ENCODE measurements around the gene RABGGTB.
"Not testable (repeated sequence)": the region's sequence is repeated elsewhere in the genome, so short reads cannot be mapped to it uniquely, and the experiment has no call there.

RABGGTB gene

DNA sequence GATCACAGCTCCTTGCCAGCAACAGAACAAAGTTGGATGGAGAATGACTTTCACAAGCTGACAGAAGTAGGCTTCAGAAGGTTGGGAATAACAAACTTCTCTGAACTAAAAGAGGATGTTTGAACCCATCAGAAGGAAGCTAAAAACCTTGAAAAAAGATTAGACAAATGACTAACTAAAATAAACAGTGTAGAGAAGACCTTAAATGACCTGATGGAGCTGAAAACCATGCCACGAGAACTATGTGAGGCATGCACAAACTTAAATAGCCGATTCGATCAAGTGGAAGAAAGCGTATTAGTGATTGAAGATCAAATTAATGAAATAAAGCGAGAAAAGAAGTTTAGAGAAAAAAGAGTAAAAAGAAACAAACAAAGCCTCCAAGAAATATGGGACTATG is 7.4 kb upstream of the RABGGTB start:
- not testable (repeated sequence) for H3K27me3 ChIP-seq (ENCODE audit: control insufficient read depth, insufficient read depth, low read length)

DNA sequence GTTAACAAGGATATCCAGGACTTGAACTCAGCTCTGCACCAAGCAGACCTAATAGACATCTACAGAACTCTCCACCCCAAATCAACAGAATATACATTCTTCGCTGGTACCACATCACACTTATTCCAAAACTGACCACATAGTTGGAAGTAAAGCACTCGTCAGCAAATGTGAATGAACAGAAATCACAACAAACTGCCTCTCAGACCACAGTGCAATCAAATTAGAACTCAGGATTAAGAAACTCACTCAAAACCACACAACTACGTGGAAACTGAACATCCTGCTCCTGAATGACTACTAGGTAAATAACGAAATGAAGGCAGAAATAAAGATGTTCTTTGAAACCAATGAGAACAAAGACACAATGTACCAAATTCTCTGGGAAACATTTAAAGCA is 5.9 kb upstream of the RABGGTB start:
- H3K4me1 ChIP-seq (ENCODE audit: control insufficient read depth, insufficient read depth, low read length); H3K4me3 ChIP-seq (ENCODE audit: low read length); H3K36me3 ChIP-seq (ENCODE audit: insufficient read depth, low read length); H3K9me3 ChIP-seq (replicated peaks; ENCODE audit: low read length); H3K9ac ChIP-seq (ENCODE audit: low read depth, low read length); H3K27me3 ChIP-seq (ENCODE audit: control insufficient read depth, insufficient read depth, low read length); H3K4me2 ChIP-seq (ENCODE audit: low read length): not testable (repeated sequence)

More for the DNA sequence above, 7.4 kb upstream of the RABGGTB start:
- H3K4me1 ChIP-seq (ENCODE audit: control insufficient read depth, insufficient read depth, low read length); H3K9me3 ChIP-seq (replicated peaks; ENCODE audit: low read length); H3K4me2 ChIP-seq (ENCODE audit: low read length); H3K4me3 ChIP-seq (ENCODE audit: low read length); H3K9ac ChIP-seq (ENCODE audit: low read depth, low read length); H3K36me3 ChIP-seq (ENCODE audit: insufficient read depth, low read length): not testable (repeated sequence)

DNA sequence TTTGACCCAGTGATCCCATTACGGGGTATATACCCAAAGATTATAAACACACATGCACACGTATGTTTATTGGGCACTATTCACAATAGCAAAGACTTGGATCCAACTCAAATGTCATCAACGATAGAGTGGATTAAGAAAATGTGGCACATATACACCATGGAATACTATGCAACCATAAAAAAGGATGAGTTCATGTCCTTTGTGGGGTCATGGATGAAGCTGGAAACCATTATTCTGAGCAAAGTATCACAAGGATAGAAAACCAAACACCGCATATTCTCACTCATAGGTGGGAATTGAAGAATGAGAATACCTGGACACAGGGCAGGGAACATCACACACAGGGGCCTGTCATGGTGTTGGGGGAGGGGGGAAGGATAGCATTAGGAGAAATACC is 2.1 kb upstream of the RABGGTB start:
- not testable (repeated sequence) for H3K4me1 ChIP-seq (ENCODE audit: control insufficient read depth, insufficient read depth, low read length); H3K27me3 ChIP-seq (ENCODE audit: control insufficient read depth, insufficient read depth, low read length); H3K4me3 ChIP-seq (ENCODE audit: low read length); H3K9me3 ChIP-seq (replicated peaks; ENCODE audit: low read length); H3K4me2 ChIP-seq (ENCODE audit: low read length); H3K9ac ChIP-seq (ENCODE audit: low read depth, low read length)
- peaks cover 16% of the 10 kb centered on the region for H3K36me3 ChIP-seq (ENCODE audit: insufficient read depth, low read length)

DNA sequence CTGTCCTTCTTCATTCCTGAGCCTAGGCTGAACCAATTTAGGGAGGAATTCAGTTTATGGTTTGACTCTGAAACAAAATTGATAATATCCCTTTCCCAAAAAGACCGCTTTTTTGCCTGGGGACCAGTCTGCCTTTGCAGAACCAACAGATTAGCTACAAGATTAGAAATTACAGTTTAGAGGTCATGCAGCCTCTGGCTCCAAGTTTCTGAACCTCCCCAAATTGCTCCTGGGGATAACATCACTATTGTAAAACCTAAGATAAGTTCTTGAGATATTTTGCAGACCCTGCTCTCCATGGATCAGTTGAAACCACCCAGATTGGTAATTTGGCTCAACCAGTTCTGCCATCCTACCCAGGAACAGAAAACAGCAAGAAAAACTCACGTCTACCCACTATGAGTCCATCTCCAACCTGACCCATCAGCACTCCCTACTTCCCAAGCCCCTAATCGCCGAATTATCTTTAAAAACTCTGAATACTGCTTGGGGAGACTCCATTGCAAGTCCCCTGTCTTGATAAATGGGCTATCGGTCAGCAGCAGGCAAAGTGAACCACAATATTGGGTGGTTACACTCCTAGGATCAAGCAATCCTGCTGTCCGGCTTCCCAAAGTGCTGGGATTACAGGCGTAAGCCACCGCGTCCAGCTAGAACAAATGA is 605 bp upstream of the RABGGTB start:
- Histone ChIP-seq H3K4me1 (ENCODE audit: control insufficient read depth, insufficient read depth, low read length) (peaks cover 11% of the 10 kb centered on the region), H3K9ac (ENCODE audit: low read depth, low read length) (peak overlapping the region; percentile 96), H3K4me3 (ENCODE audit: low read length) (peak overlapping the region; percentile 86), H3K27me3 (ENCODE audit: control insufficient read depth, insufficient read depth, low read length) (no peaks in the 10 kb centered on the region), H3K36me3 (ENCODE audit: insufficient read depth, low read length) (peaks cover 31% of the 10 kb centered on the region), H3K9me3 (replicated peaks; ENCODE audit: low read length) (no peaks in the 10 kb centered on the region), H3K4me2 (ENCODE audit: low read length) (peak overlapping the region; percentile 91)

DNA sequence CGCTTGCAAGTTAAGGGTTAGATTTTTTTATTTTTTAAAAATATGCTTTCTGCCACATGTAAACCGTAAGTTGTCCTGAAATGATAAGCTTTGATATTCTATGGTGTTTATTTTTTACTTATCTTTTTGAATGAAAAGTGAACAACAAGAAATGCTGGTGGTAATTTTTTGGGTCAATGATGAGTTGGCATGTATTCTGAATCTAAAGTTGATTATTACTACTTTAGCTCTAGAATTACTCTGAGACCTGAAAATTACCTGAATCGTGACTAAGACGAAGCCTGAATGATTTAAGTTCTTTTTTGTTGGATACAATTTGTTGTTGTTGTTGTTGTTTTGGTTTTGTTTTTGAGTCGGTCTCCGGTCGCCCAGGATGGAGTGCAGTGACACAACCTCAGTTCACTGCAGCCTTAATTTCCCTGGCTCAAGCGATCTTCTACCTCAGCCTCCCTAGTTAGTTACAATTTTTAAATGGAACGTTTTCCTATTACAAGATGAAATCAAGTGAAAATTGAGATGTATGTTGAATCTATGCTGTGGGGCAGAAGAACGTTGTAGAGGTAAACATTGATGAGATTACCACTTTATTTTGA is 941 bp downstream of the RABGGTB start:
- peak overlapping the region; percentile 91 for H3K4me2 ChIP-seq (ENCODE audit: low read length)
- H3K9ac ChIP-seq (ENCODE audit: low read depth, low read length), result peak overlapping the region; percentile 96
- peak overlapping the region; percentile 86 for H3K4me3 ChIP-seq (ENCODE audit: low read length)
- H3K36me3 ChIP-seq (ENCODE audit: insufficient read depth, low read length), result peaks cover 47% of the 10 kb centered on the region
- no peaks in the 10 kb centered on the region for H3K9me3 ChIP-seq (replicated peaks; ENCODE audit: low read length)
- peaks cover 19% of the 10 kb centered on the region for H3K4me1 ChIP-seq (ENCODE audit: control insufficient read depth, insufficient read depth, low read length)
- no peaks in the 10 kb centered on the region for H3K27me3 ChIP-seq (ENCODE audit: control insufficient read depth, insufficient read depth, low read length)

DNA sequence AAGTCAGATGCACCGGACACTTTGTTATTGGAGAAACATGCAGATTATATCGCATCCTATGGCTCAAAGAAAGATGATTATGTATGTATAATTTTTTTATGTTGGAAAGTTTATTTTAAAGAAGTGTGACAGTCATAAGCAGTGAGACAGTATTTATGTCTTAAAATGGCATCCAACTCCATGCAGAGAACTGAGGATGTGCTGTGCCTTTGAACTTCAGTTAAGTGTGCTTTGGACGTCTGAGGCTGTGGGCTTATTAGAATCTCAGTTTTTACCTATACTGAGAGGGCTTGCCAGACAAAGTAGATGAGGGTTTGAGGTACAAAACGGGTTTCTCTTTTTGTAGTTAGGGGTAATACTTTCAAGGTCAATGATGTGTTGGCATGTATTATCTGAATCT is 1.5 kb downstream of the RABGGTB start:
- Histone ChIP-seq H3K9me3 (replicated peaks; ENCODE audit: low read length) (no peaks in the 10 kb centered on the region), H3K27me3 (ENCODE audit: control insufficient read depth, insufficient read depth, low read length) (no peaks in the 10 kb centered on the region), H3K36me3 (ENCODE audit: insufficient read depth, low read length) (peaks cover 52% of the 10 kb centered on the region), H3K4me3 (ENCODE audit: low read length) (peak overlapping the region; percentile 86), H3K4me1 (ENCODE audit: control insufficient read depth, insufficient read depth, low read length) (peaks cover 19% of the 10 kb centered on the region), H3K4me2 (ENCODE audit: low read length) (peak overlapping the region; percentile 91), H3K9ac (ENCODE audit: low read depth, low read length) (peak overlapping the region; percentile 96)

DNA sequence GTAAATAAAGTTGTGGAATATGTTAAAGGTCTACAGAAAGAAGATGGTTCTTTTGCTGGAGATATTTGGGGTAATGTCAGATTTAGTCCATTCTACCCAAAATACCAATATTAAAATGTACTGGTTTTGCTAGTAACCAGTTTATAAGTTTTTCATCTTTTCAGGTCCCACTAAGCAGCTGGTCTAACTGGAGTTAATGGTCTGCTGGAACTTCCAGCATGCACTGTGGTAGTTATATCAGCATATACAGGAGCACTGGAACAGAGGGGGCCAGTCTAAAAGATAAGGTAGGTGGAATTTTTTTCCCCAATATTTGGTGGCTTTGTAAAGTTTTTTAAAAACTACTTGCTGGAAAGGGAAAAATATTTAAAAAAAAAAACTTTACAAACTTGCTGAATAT is 3.9 kb downstream of the RABGGTB start:
- Histone ChIP-seq H3K4me2 (ENCODE audit: low read length) (peak overlapping the region; percentile 91), H3K9ac (ENCODE audit: low read depth, low read length) (no peak overlapping the region), H3K4me3 (ENCODE audit: low read length) (peak overlapping the region; percentile 18), H3K4me1 (ENCODE audit: control insufficient read depth, insufficient read depth, low read length) (peaks cover 19% of the 10 kb centered on the region), H3K27me3 (ENCODE audit: control insufficient read depth, insufficient read depth, low read length) (no peaks in the 10 kb centered on the region), H3K36me3 (ENCODE audit: insufficient read depth, low read length) (peaks cover 77% of the 10 kb centered on the region), H3K9me3 (replicated peaks; ENCODE audit: low read length) (no peaks in the 10 kb centered on the region)

DNA sequence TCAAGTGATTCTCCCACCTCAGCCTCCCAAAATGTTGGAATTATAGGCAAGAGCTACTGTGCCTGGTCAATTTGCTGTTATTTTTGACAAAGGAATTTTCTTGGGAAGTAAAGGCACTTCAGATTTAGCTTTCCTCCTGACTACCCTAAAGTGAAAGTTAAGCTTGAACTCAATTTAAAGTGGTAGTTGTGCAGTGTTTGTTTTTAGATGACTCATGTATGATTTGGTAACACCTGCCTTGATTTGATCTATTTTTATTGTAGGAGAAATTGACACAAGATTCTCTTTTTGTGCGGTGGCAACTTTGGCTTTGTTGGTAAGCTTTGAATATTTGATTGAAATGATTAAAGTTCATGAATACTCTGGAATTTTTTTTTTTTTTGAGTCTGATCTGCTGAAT is 5.0 kb downstream of the RABGGTB start:
- Histone ChIP-seq H3K4me3 (ENCODE audit: low read length) (peak overlapping the region; percentile 36), H3K27me3 (ENCODE audit: control insufficient read depth, insufficient read depth, low read length) (no peaks in the 10 kb centered on the region), H3K36me3 (ENCODE audit: insufficient read depth, low read length) (peaks cover 87% of the 10 kb centered on the region), H3K9me3 (replicated peaks; ENCODE audit: low read length) (no peaks in the 10 kb centered on the region), H3K4me1 (ENCODE audit: control insufficient read depth, insufficient read depth, low read length) (peaks cover 19% of the 10 kb centered on the region), H3K9ac (ENCODE audit: low read depth, low read length) (peak overlapping the region; percentile 26), H3K4me2 (ENCODE audit: low read length) (peak overlapping the region; percentile 91)

DNA sequence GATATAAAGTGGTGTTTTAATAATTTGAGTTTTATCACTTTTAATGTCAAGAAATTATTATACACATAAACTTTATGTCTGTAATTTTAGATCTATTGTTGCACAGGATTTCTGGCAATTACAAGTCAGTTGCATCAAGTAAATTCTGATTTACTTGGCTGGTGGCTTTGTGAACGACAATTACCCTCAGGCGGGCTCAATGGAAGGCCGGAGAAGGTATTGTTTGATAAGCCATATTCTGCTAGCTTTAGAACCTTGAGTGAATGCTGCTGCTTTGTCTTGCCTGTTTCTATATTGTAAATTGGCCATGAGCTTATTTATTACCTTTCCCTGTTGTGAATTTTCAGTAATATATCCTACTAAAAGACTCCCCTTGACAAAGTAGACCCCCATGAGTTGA is 6.0 kb downstream of the RABGGTB start:
- H3K9ac ChIP-seq (ENCODE audit: low read depth, low read length), result no peak overlapping the region
- H3K4me1 ChIP-seq (ENCODE audit: control insufficient read depth, insufficient read depth, low read length), result peaks cover 19% of the 10 kb centered on the region
- H3K27me3 ChIP-seq (ENCODE audit: control insufficient read depth, insufficient read depth, low read length), result no peaks in the 10 kb centered on the region
- no peaks in the 10 kb centered on the region for H3K9me3 ChIP-seq (replicated peaks; ENCODE audit: low read length)
- H3K36me3 ChIP-seq (ENCODE audit: insufficient read depth, low read length), result peaks cover 95% of the 10 kb centered on the region
- H3K4me2 ChIP-seq (ENCODE audit: low read length), result no peak overlapping the region
- no peak overlapping the region for H3K4me3 ChIP-seq (ENCODE audit: low read length)

DNA sequence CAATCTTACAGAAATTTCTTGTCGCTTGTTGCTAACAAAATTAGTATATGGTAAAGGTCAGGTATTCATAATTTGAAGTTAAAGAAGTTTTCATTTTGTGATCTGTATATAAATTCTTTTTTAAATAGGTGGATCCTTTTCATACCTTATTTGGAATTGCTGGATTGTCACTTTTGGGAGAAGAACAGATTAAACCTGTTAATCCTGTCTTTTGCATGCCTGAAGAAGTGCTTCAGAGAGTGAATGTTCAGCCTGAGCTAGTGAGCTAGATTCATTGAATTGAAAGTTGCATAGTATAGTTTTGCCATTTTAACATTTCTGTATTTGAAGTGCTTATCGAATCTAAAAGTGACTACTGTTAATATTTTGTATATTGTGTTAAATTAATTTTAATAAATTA is 8.3 kb downstream of the RABGGTB start:
- Histone ChIP-seq H3K36me3 (ENCODE audit: insufficient read depth, low read length) (peaks cover 85% of the 10 kb centered on the region), H3K4me2 (ENCODE audit: low read length) (no peak overlapping the region), H3K9ac (ENCODE audit: low read depth, low read length) (no peak overlapping the region), H3K4me1 (ENCODE audit: control insufficient read depth, insufficient read depth, low read length) (peaks cover 13% of the 10 kb centered on the region), H3K9me3 (replicated peaks; ENCODE audit: low read length) (no peaks in the 10 kb centered on the region), H3K4me3 (ENCODE audit: low read length) (no peak overlapping the region), H3K27me3 (ENCODE audit: control insufficient read depth, insufficient read depth, low read length) (no peaks in the 10 kb centered on the region)

DNA sequence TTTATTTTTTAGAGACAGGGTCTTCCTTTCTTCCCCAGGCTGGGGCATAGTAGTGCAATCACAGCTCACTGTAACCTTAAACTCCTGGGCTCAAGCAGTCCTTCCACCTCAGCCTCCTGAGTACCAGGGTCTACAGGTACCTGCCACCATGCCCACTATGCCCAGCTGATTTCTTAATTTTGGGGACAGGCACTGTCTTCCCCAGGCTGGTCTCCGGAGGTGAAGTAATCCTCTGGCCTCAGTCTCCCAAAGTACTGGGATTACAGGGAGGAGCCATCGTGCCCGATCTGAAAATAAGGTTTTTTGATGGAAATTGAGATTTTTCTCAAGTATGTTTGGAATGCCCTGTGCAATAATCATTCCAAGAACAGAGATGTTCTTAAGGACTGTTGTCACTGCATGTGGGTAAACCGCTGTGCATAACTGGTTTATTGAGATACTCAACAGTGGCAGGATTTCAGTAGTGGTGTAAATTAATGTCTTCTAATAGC is 9.7 kb downstream of the RABGGTB start:
- Histone ChIP-seq H3K36me3 (ENCODE audit: insufficient read depth, low read length) (peaks cover 72% of the 10 kb centered on the region), H3K27me3 (ENCODE audit: control insufficient read depth, insufficient read depth, low read length) (no peaks in the 10 kb centered on the region), H3K9ac (ENCODE audit: low read depth, low read length) (no peak overlapping the region)

More for the DNA sequence above, 9.7 kb downstream of the RABGGTB start:
- Histone ChIP-seq H3K4me3 (ENCODE audit: low read length) (no peak overlapping the region), H3K9me3 (replicated peaks; ENCODE audit: low read length) (no peaks in the 10 kb centered on the region), H3K4me2 (ENCODE audit: low read length) (no peak overlapping the region), H3K4me1 (ENCODE audit: control insufficient read depth, insufficient read depth, low read length) (peaks cover 4% of the 10 kb centered on the region)

Measured in skeletal muscle satellite cell (primary cell).